C4-2B (cell line): ENCODE data around the gene OR4F15.

Experiments
- CTCF ChIP-seq: fragments of 450-650 bp; conservative IDR thresholded peaks from 2 replicates; pipeline ENCODE4 v1.5.1; 2017; ENCODE audit warnings: mild to moderate bottlenecking
- ZFX ChIP-seq: fragments of 450-650 bp; IDR thresholded peaks from 2 replicates; pipeline ENCODE4 v1.6.1; 2017

GRCh38 chr15:101805605-101806345 is 6.2 kb upstream of the OR4F15 start:
- TF ChIP-seq CTCF (no peak), ZFX (no peak)
